ENCODE measurements around the gene ADAMTS1.

GRCh38 chr21:26795866-26796329 lies 49.3 kb downstream of the ADAMTS1 start:
- TF ChIP-seq CTCF (IDR thresholded peaks at IDR 0.05) (no peak), ATF3 (CRISPR knock-in tag; conservative IDR thresholded peaks at IDR 0.05) (no peak), NFYB (CRISPR knock-in tag; conservative IDR thresholded peaks at IDR 0.05; ENCODE audit: low read depth) (no peak), ZNF138 (CRISPR knock-in tag; conservative IDR thresholded peaks at IDR 0.05) (no peak), CREB1 (CRISPR knock-in tag; IDR thresholded peaks at IDR 0.05) (no peak), SMAD3 (CRISPR knock-in tag; IDR thresholded peaks at IDR 0.05; ENCODE audit: borderline replicate concordance) (no peak), HMGXB4 (CRISPR knock-in tag; IDR thresholded peaks at IDR 0.05) (no peak), ZNF423 (CRISPR knock-in tag; IDR thresholded peaks at IDR 0.05) (no peak), EMX1 (CRISPR knock-in tag; IDR thresholded peaks at IDR 0.05) (no peak), SP1 (CRISPR knock-in tag; conservative IDR thresholded peaks at IDR 0.05) (no peak), ZNF232 (CRISPR knock-in tag; IDR thresholded peaks at IDR 0.05) (no peak), TP53 (CRISPR knock-in tag; IDR thresholded peaks at IDR 0.05) (no peak)

All from WTC11 (cell line).